Ishikawa (cell line): Measurements from ENCODE around the gene EIF4ENIF1.

Experiments used
- CEBPB ChIP-seq: IDR thresholded peaks from 2 replicates; pipeline ENCODE4 v1.6.1; 2012
- CREB1 ChIP-seq: IDR thresholded peaks from 2 replicates; pipeline ENCODE4 v1.6.1; 2012; ENCODE audit warnings: low read depth
- EGR1 ChIP-seq: IDR thresholded peaks from 2 replicates; pipeline ENCODE4 v1.6.1; 2012
- EP300 ChIP-seq: IDR thresholded peaks from 2 replicates; pipeline ENCODE4 v1.6.1; 2012; ENCODE audit warnings: borderline replicate concordance
- FOXM1 ChIP-seq: IDR thresholded peaks from 2 replicates; pipeline ENCODE4 v1.6.1; 2012; ENCODE audit warnings: low read depth, borderline replicate concordance
- NFIC ChIP-seq: IDR thresholded peaks from 2 replicates; pipeline ENCODE4 v1.6.1; 2012
- RAD21 ChIP-seq: IDR thresholded peaks from 2 replicates; pipeline ENCODE4 v1.6.1; 2012; ENCODE audit warnings: low read depth
- TAF1 ChIP-seq: IDR thresholded peaks from 2 replicates; pipeline ENCODE4 v1.6.1; 2012; ENCODE audit warnings: low read depth, mild to moderate bottlenecking
- TCF12 ChIP-seq: IDR thresholded peaks from 2 replicates; pipeline ENCODE4 v1.6.1; 2012; ENCODE audit warnings: low read depth
- TEAD4 ChIP-seq: IDR thresholded peaks from 2 replicates; pipeline ENCODE4 v1.6.1; 2012
- YY1 ChIP-seq: IDR thresholded peaks from 2 replicates; pipeline ENCODE4 v1.6.1; 2012; ENCODE audit warnings: low read depth
- ZBTB7A ChIP-seq: IDR thresholded peaks from 2 replicates; pipeline ENCODE4 v1.6.1; 2012; ENCODE audit warnings: low read depth
- TF ChIP-seq, protein P1 (sequence below): IDR thresholded peaks from 2 replicates; pipeline ENCODE4 v1.6.1; 2012
- TF ChIP-seq, protein P2 (sequence below): IDR thresholded peaks from 2 replicates; pipeline ENCODE4 v1.6.1; 2012
- TF ChIP-seq, protein P3 (sequence below): IDR thresholded peaks from 2 replicates; pipeline ENCODE4 v1.6.1; 2012; ENCODE audit warnings: low read depth, mild to moderate bottlenecking

Gene EIF4ENIF1

DNA sequence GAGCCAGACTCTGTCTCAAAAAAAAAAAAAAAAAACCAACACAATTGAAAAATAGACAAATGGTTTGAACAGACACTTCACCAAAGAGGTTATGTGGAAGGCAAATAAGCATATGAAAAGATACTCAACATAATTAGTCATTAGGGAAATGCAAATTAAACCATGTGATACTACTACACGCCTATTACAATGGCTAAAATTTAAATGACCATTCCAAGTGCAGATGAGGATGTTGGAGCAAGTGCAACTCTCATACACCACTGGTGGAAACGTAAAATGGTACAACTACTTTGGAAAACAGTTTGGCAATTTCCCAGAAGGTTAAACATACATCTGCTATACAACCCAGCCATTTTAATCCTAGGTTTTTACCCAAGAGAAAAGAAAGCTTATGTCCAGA, 24.3 kb downstream of the EIF4ENIF1 start:
- TF ChIP-seq, protein P1, sequence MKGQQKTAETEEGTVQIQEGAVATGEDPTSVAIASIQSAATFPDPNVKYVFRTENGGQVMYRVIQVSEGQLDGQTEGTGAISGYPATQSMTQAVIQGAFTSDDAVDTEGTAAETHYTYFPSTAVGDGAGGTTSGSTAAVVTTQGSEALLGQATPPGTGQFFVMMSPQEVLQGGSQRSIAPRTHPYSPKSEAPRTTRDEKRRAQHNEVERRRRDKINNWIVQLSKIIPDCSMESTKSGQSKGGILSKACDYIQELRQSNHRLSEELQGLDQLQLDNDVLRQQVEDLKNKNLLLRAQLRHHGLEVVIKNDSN, result no peak
- TF ChIP-seq, protein P2, sequence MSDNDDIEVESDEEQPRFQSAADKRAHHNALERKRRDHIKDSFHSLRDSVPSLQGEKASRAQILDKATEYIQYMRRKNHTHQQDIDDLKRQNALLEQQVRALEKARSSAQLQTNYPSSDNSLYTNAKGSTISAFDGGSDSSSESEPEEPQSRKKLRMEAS, result no peak
- no peak for TF ChIP-seq TCF12
- no peak for TF ChIP-seq CREB1
- TF ChIP-seq TEAD4, result no peak
- no peak for TF ChIP-seq CEBPB
- no peak for TF ChIP-seq FOXM1
- no peak for TF ChIP-seq EGR1
- TF ChIP-seq YY1, result no peak
- no peak for TF ChIP-seq NFIC
- TF ChIP-seq RAD21, result no peak
- TF ChIP-seq ZBTB7A, result no peak

DNA sequence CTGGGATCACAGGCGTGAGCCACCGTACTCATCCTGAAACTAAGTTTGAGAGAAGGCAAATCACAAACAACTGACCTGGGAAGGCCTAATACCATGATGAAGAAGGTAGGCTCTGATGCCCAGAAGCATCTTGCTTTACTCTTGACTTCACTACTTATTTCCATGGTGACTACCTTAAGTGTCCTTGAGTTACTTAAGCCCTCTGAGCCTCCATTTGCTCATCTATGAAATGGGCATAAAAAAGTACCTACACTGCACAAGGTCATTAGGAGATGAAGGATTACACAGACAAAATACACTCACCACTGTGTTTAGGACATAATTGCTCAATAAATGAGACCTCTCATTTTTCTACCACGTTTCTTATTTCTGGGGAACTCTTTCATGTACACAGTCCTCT, 27.9 kb downstream of the EIF4ENIF1 start:
- TF ChIP-seq, protein P1, result no peak
- TF ChIP-seq TEAD4 (no peak), CREB1 (no peak), YY1 (no peak), TAF1 (no peak), FOXM1 (no peak), TCF12 (no peak), EGR1 (no peak)
- TF ChIP-seq, protein P3, sequence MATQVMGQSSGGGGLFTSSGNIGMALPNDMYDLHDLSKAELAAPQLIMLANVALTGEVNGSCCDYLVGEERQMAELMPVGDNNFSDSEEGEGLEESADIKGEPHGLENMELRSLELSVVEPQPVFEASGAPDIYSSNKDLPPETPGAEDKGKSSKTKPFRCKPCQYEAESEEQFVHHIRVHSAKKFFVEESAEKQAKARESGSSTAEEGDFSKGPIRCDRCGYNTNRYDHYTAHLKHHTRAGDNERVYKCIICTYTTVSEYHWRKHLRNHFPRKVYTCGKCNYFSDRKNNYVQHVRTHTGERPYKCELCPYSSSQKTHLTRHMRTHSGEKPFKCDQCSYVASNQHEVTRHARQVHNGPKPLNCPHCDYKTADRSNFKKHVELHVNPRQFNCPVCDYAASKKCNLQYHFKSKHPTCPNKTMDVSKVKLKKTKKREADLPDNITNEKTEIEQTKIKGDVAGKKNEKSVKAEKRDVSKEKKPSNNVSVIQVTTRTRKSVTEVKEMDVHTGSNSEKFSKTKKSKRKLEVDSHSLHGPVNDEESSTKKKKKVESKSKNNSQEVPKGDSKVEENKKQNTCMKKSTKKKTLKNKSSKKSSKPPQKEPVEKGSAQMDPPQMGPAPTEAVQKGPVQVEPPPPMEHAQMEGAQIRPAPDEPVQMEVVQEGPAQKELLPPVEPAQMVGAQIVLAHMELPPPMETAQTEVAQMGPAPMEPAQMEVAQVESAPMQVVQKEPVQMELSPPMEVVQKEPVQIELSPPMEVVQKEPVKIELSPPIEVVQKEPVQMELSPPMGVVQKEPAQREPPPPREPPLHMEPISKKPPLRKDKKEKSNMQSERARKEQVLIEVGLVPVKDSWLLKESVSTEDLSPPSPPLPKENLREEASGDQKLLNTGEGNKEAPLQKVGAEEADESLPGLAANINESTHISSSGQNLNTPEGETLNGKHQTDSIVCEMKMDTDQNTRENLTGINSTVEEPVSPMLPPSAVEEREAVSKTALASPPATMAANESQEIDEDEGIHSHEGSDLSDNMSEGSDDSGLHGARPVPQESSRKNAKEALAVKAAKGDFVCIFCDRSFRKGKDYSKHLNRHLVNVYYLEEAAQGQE, result no peak

DNA sequence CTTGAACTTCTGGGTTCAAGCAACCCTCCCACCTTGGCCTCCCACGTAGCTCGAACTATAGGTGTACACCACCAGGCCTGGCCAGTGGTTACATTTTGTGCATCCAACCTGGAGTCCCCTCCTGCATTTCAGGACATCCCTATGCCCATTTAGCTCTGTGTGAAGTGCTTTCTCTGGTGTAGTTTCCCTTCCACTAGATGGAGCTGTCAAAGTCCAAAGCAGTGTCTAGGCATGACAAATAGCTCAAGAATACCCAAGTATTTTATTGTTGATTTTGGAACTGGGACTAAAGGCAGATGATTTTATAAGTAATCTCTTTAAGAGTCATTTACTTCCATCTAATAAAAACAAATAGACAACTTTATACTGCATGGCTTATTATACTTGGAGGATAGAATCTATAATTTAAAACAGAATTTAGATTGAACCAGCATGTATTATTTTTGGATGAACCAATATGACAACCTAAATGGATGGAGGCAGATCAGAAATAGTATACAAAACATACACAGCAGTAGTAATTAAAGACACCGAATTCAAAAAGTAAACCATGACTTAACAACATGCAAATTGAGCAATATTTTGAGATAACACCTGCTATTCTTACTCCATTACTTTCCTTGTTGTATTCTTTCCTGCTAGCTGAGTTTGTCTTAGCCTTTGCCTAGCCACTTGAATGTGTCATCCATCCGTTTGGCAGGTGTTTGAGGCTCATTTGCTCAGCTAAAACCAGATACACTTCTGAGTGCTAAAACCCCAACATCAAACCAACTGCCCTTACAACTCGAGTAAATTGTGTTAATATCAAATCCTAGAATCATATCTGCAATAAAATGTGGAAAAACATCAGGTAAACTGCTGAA, 37.7 kb downstream of the EIF4ENIF1 start:
- TF ChIP-seq EGR1, result no peak
- no peak for TF ChIP-seq TEAD4
- TF ChIP-seq RAD21, result peak; percentile 38

DNA sequence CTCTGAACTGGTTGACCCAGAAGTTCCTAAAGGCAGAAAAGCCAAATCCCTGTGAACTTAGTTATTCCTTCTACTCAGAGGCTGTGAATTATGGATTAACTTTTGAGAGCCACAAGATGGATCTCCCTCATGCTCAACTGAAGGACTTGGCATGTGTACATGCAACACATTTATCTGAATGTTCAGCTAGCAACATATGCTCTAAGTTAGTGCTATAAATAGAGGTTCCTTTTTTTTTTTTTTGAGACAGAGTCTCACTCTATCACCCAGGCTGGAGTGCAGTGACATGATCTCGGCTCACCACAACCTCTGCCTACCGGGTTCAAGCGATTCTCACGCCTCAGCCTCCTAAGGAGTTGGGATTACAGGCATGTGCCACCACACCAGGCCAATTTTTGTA, 40.1 kb downstream of the EIF4ENIF1 start:
- TF ChIP-seq ZBTB7A (no peak), EP300 (no peak), TAF1 (no peak), CREB1 (no peak)
- TF ChIP-seq, protein P1, result no peak
- TF ChIP-seq, protein P2, result no peak

DNA sequence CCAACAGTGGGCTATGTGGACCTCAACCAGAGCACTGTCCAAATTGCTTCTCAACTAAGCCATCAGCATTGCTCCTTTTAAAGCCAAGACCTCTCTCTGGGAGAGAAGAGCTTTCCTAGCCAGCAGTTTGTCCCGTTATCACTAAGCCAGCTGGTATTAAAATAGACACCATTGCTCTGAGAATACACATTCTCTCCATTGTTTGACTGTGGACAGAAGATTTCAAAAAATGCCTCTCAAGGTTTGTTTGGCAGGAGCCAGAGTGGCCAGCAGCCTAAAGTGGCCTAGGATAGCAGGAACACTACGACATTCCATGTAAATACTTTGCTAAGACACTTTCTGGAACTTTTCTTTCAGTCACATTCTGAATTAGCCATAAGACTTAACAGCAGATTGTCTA, 41.3 kb downstream of the EIF4ENIF1 start:
- TF ChIP-seq FOXM1 (no peak), TEAD4 (no peak), YY1 (no peak), TAF1 (no peak), TCF12 (no peak), ZBTB7A (no peak), RAD21 (no peak), CEBPB (no peak), CREB1 (no peak), EGR1 (no peak), NFIC (no peak), EP300 (no peak)
- TF ChIP-seq, protein P3, result no peak
- TF ChIP-seq, protein P1, result no peak
- TF ChIP-seq, protein P2, result no peak
